HEK293 (cell line): ENCODE data around the gene ASB10.

Source experiments
- ATF2 ChIP-seq: fragments of 450-650 bp; formaldehyde crosslinking; IDR thresholded peaks from 2 replicates; pipeline ENCODE4 v1.5.1; 2016; ENCODE audit warnings: missing biosample characterization, missing genetic modification characterization, low read depth
- CTCF ChIP-seq: fragments of 450-650 bp; formaldehyde crosslinking; IDR thresholded peaks from 2 replicates; pipeline ENCODE4 v1.5.1; 2016; ENCODE audit warnings: missing biosample characterization, missing genetic modification characterization
- MZF1 ChIP-seq: fragments of 450-650 bp; formaldehyde crosslinking; IDR thresholded peaks from 2 replicates; pipeline ENCODE4 v1.5.1; 2017; ENCODE audit warnings: missing biosample characterization, missing genetic modification characterization, borderline replicate concordance
- PBX3 ChIP-seq: sonication (generic); formaldehyde crosslinking; IDR thresholded peaks from 2 replicates; pipeline ENCODE4 v1.8.1; 2022; ENCODE audit warnings: mild to moderate bottlenecking, moderate library complexity, missing genetic modification reagents
- ZBTB7A ChIP-seq: fragments of 450-650 bp; formaldehyde crosslinking; IDR thresholded peaks from 2 replicates; pipeline ENCODE4 v1.5.1; 2016; ENCODE audit warnings: low read depth, missing biosample characterization, missing genetic modification characterization
- ZFP37 ChIP-seq: fragments of 450-650 bp; formaldehyde crosslinking; IDR thresholded peaks from 2 replicates; pipeline ENCODE4 v1.5.1; 2016; ENCODE audit warnings: missing biosample characterization, missing genetic modification characterization
- ZNF157 ChIP-seq: fragments of 450-650 bp; formaldehyde crosslinking; IDR thresholded peaks from 2 replicates; pipeline ENCODE4 v1.5.1; 2016; ENCODE audit warnings: missing biosample characterization, missing genetic modification characterization
- ZNF362 ChIP-seq: fragments of 450-650 bp; formaldehyde crosslinking; IDR thresholded peaks from 2 replicates; pipeline ENCODE4 v1.5.1; 2016; ENCODE audit warnings: missing biosample characterization, missing genetic modification characterization
- ZNF426 ChIP-seq: fragments of 450-650 bp; formaldehyde crosslinking; IDR thresholded peaks from 2 replicates; pipeline ENCODE4 v1.5.1; 2017; ENCODE audit warnings: missing biosample characterization, missing genetic modification characterization, mild to moderate bottlenecking, inconsistent platforms, moderate library complexity
- ZNF555 ChIP-seq: fragments of 450-650 bp; formaldehyde crosslinking; conservative IDR thresholded peaks from 2 replicates; pipeline ENCODE4 v1.5.1; 2017; ENCODE audit warnings: missing biosample characterization, mild to moderate bottlenecking, missing genetic modification characterization, inconsistent platforms
- ZNF580 ChIP-seq: fragments of 450-650 bp; formaldehyde crosslinking; IDR thresholded peaks from 2 replicates; pipeline ENCODE4 v1.5.1; 2016; ENCODE audit warnings: missing biosample characterization, missing genetic modification characterization
- ZNF701 ChIP-seq: fragments of 450-650 bp; formaldehyde crosslinking; IDR thresholded peaks from 2 replicates; pipeline ENCODE4 v1.5.1; 2016; ENCODE audit warnings: missing biosample characterization, missing genetic modification characterization
- ZNF704 ChIP-seq: fragments of 450-650 bp; formaldehyde crosslinking; IDR thresholded peaks from 2 replicates; pipeline ENCODE4 v1.5.1; 2016; ENCODE audit warnings: missing biosample characterization, missing genetic modification characterization

- TF ChIP-seq ZNF555 (tag by site-specific recombination) (no peak), CTCF (tag by site-specific recombination) (no peak), ZNF580 (tag by site-specific recombination) (no peak), ZNF701 (tag by site-specific recombination) (no peak), ATF2 (tag by site-specific recombination) (no peak), ZBTB7A (no peak), ZFP37 (no peak), MZF1 (tag by site-specific recombination) (no peak), ZNF704 (no peak), PBX3 (CRISPR knock-in tag) (no peak), ZNF426 (no peak), ZNF157 (no peak), ZNF362 (tag by site-specific recombination) (no peak)
Measured at GRCh38 chr7:151138153-151138851, 48.7 kb downstream of the ASB10 start.
